ENCODE data around the gene ELAVL2.

DNA sequence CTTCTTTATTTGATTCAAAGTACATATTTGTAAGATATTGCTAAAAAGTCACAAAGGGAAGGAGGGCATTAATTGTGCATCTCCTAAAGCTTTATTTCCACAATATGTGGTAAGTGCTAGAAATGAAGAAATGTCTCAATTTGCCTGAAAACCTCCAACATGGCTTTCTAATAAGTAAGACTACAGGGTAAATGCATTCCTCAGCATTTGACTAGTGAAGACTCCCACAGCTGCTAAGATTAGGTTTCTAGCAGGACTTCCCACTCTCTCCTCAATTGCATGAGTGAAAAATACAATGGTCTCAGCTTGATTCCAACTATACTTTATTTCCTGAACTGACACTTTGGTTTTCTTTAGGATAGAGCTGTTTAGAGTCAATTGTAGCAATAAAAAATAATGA lies 162.1 kb downstream of the ELAVL2 start:
- TF ChIP-seq, protein P1, sequence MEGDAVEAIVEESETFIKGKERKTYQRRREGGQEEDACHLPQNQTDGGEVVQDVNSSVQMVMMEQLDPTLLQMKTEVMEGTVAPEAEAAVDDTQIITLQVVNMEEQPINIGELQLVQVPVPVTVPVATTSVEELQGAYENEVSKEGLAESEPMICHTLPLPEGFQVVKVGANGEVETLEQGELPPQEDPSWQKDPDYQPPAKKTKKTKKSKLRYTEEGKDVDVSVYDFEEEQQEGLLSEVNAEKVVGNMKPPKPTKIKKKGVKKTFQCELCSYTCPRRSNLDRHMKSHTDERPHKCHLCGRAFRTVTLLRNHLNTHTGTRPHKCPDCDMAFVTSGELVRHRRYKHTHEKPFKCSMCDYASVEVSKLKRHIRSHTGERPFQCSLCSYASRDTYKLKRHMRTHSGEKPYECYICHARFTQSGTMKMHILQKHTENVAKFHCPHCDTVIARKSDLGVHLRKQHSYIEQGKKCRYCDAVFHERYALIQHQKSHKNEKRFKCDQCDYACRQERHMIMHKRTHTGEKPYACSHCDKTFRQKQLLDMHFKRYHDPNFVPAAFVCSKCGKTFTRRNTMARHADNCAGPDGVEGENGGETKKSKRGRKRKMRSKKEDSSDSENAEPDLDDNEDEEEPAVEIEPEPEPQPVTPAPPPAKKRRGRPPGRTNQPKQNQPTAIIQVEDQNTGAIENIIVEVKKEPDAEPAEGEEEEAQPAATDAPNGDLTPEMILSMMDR (IDR thresholded peaks at IDR 0.05): no peak
- no peak for TF ChIP-seq POLR2AphosphoS5 (IDR thresholded peaks at IDR 0.05)
